Activated CD8-positive, alpha-beta T cell treated with anti-CD3 and anti-CD28 coated beads, Interleukin-2, amount 10 ng/mL, durations not matched to agents 7 days and 5 days (primary cell): ENCODE results near the gene HACD3. TPM values are rescaled to one million over a fixed set of nuclear protein-coding genes. Genes with fewer than 3 reads are reported as not detected.
"Not testable (repeated sequence)": the region's sequence is repeated elsewhere in the genome, so short reads cannot be mapped to it uniquely, and the experiment has no call there.

ENCODE experiments used
- ATAC-seq: fragments of 150-1000 bp; cut with Tn5 transposase; one replicate; pipeline ENCODE4 v1.10.0; 2021; ENCODE audit warnings: moderate library complexity
- CTCF ChIA-PET: fragments of 350-600 bp; sonication (Branson Sonifier 250); formaldehyde crosslinking; loops from one replicate; lab custom pipeline; 2021; ENCODE audit warnings: antibody characterized with exemption; lab: Charles Lee
- POLR2A ChIA-PET: fragments of 350-600 bp; sonication (Branson Sonifier 250); formaldehyde crosslinking; loops from one replicate; lab custom pipeline; 2021; ENCODE audit warnings: antibody characterized with exemption; lab: Charles Lee
- DNase-seq: peaks from one replicate; pipeline ENCODE4 v3.0.0-alpha.2; 2020
- H3K27ac Mint-ChIP-seq: one replicate; pipeline ENCODE4 v1.8.0; 2021; ENCODE audit warnings: mild to moderate bottlenecking, mixed read lengths
- H3K27me3 Mint-ChIP-seq: one replicate; pipeline ENCODE4 v1.8.0; 2021; ENCODE audit warnings: low read depth, mixed read lengths
- H3K36me3 Mint-ChIP-seq: one replicate; pipeline ENCODE4 v1.8.0; 2021; ENCODE audit warnings: low read depth, mixed read lengths
- H3K4me1 Mint-ChIP-seq: one replicate; pipeline ENCODE4 v1.8.0; 2021; ENCODE audit warnings: low read depth, mixed read lengths
- H3K4me3 Mint-ChIP-seq: one replicate; pipeline ENCODE4 v1.8.0; 2021; ENCODE audit warnings: mild to moderate bottlenecking, mixed read lengths
- H3K9me3 Mint-ChIP-seq: one replicate; pipeline ENCODE4 v1.8.0; 2022; ENCODE audit warnings: mixed read lengths; ENCODE audit not compliant: insufficient read depth
- total RNA-seq, 2 experiments: library from RNA; stranded (reverse); gene quantifications; one replicate each; pipeline ENCODE4 v1.2.3, GENCODE V29; 2021

The HACD3 gene
- total RNA-seq, 2 experiments from 2014 or later: 34.8 to 36.5 TPM

GRCh38 chr15:65550681-65551098 lies 20.4 kb downstream of the HACD3 start:
- H3K27ac Mint-ChIP-seq: peak overlapping the region; percentile 54
- ATAC-seq (no peak), DNase-seq (no peak)
- no peaks in the 10 kb centered on the region for H3K27me3 Mint-ChIP-seq
- peaks cover 10% of the 10 kb centered on the region for H3K4me1 Mint-ChIP-seq
- CTCF ChIA-PET: interaction anchor here (1.5 to 1.7 kb wide), 2 partner anchors 10 to 60 kb away, joined by 4 to 7 read pairs; partner anchors contain the start of gene INTS14
- peaks cover 12% of the 10 kb centered on the region for H3K36me3 Mint-ChIP-seq
- POLR2A ChIA-PET: no interaction called here
- no peaks in the 10 kb centered on the region for H3K9me3 Mint-ChIP-seq
- no peak overlapping the region for H3K4me3 Mint-ChIP-seq

GRCh38 chr15:65551183-65551582 lies 20.9 kb downstream of the HACD3 start:
- Mint-ChIP-seq H3K4me1 (peaks cover 10% of the 10 kb centered on the region), H3K9me3 (no peaks in the 10 kb centered on the region), H3K36me3 (peaks cover 13% of the 10 kb centered on the region), H3K27ac (no peak overlapping the region), H3K27me3 (no peaks in the 10 kb centered on the region), H3K4me3 (no peak overlapping the region)
- CTCF ChIA-PET: interaction anchor here (1.5 to 1.7 kb wide), 2 partner anchors 10 to 59 kb away, joined by 4 to 7 read pairs; partner anchors contain the start of gene INTS14
- no peak for ATAC-seq
- POLR2A ChIA-PET: no interaction called here
- no peak for DNase-seq

GRCh38 chr15:65552851-65553250 lies 22.6 kb downstream of the HACD3 start:
- ATAC-seq, H3K9me3 Mint-ChIP-seq, H3K4me3 Mint-ChIP-seq, CTCF ChIA-PET, DNase-seq, POLR2A ChIA-PET, H3K27me3 Mint-ChIP-seq, H3K27ac Mint-ChIP-seq: not testable (repeated sequence)
- Mint-ChIP-seq H3K36me3 (peaks cover 21% of the 10 kb centered on the region), H3K4me1 (peaks cover 10% of the 10 kb centered on the region)

- H3K36me3 Mint-ChIP-seq: peaks cover 26% of the 10 kb centered on the region
- no peak overlapping the region for H3K4me3 Mint-ChIP-seq
- no peaks in the 10 kb centered on the region for H3K9me3 Mint-ChIP-seq
- DNase-seq (no peak), ATAC-seq (no peak)
- CTCF ChIA-PET: interaction anchor here (1.9 kb wide), 1 partner anchor 10 kb away, joined by 4 read pairs; no protein-coding TSS in a partner anchor
- POLR2A ChIA-PET: no interaction called here
- H3K27me3 Mint-ChIP-seq: no peaks in the 10 kb centered on the region
- H3K4me1 Mint-ChIP-seq: peaks cover 10% of the 10 kb centered on the region
- H3K27ac Mint-ChIP-seq: no peak overlapping the region
These were observed 23.4 kb downstream of the HACD3 start for GRCh38 chr15:65553691-65554090.

- no peak overlapping the region for H3K4me3 Mint-ChIP-seq
- POLR2A ChIA-PET: no interaction called here
- CTCF ChIA-PET: no interaction called here
- DNase-seq (no peak), ATAC-seq (no peak)
- H3K27me3 Mint-ChIP-seq: no peaks in the 10 kb centered on the region
- no peaks in the 10 kb centered on the region for H3K9me3 Mint-ChIP-seq
- H3K4me1 Mint-ChIP-seq: no peaks in the 10 kb centered on the region
- peaks cover 39% of the 10 kb centered on the region for H3K36me3 Mint-ChIP-seq
- no peak overlapping the region for H3K27ac Mint-ChIP-seq
These were observed 26.4 kb downstream of the HACD3 start for GRCh38 chr15:65556622-65557021.

- POLR2A ChIA-PET: no interaction called here
- H3K27ac Mint-ChIP-seq: no peak overlapping the region
- no peak for ATAC-seq
These were observed 28.1 kb downstream of the HACD3 start for GRCh38 chr15:65558336-65558735.

GRCh38 chr15:65558997-65559760 lies 28.9 kb downstream of the HACD3 start:
- H3K27ac Mint-ChIP-seq: no peak overlapping the region
- POLR2A ChIA-PET: no interaction called here
- no peak for ATAC-seq

More at GRCh38 chr15:65558336-65558735, 28.1 kb downstream of the HACD3 start:
- no peaks in the 10 kb centered on the region for H3K4me1 Mint-ChIP-seq
- H3K9me3 Mint-ChIP-seq: no peaks in the 10 kb centered on the region
- H3K4me3 Mint-ChIP-seq: no peak overlapping the region
- peaks cover 46% of the 10 kb centered on the region for H3K36me3 Mint-ChIP-seq
- CTCF ChIA-PET: no interaction called here
- no peak for DNase-seq
- H3K27me3 Mint-ChIP-seq: no peaks in the 10 kb centered on the region

GRCh38 chr15:65559941-65560340 lies 29.7 kb downstream of the HACD3 start:
- ATAC-seq (no peak), DNase-seq (no peak)
- peaks cover 53% of the 10 kb centered on the region for H3K36me3 Mint-ChIP-seq
- no peak overlapping the region for H3K4me3 Mint-ChIP-seq
- no peaks in the 10 kb centered on the region for H3K4me1 Mint-ChIP-seq
- CTCF ChIA-PET: no interaction called here
- no peaks in the 10 kb centered on the region for H3K27me3 Mint-ChIP-seq
- H3K9me3 Mint-ChIP-seq: no peaks in the 10 kb centered on the region
- POLR2A ChIA-PET: no interaction called here
- H3K27ac Mint-ChIP-seq: peak overlapping the region; percentile 8

More at GRCh38 chr15:65558997-65559760, 28.9 kb downstream of the HACD3 start:
- H3K27me3 Mint-ChIP-seq: no peaks in the 10 kb centered on the region
- H3K36me3 Mint-ChIP-seq: peaks cover 47% of the 10 kb centered on the region
- CTCF ChIA-PET: no interaction called here
- no peak for DNase-seq
- H3K4me3 Mint-ChIP-seq: no peak overlapping the region
- no peaks in the 10 kb centered on the region for H3K9me3 Mint-ChIP-seq
- H3K4me1 Mint-ChIP-seq: no peaks in the 10 kb centered on the region

- H3K36me3 Mint-ChIP-seq: peaks cover 58% of the 10 kb centered on the region
- ChIA-PET CTCF (interaction anchor here (1.3 kb wide), 1 partner anchor 12 kb away, joined by 4 read pairs; no protein-coding TSS in a partner anchor), POLR2A (no interaction called here)
- H3K4me1 Mint-ChIP-seq: no peaks in the 10 kb centered on the region
- ATAC-seq: no peak
- no peak overlapping the region for H3K4me3 Mint-ChIP-seq
- DNase-seq: no peak
- no peak overlapping the region for H3K27ac Mint-ChIP-seq
- H3K27me3 Mint-ChIP-seq: no peaks in the 10 kb centered on the region
- no peaks in the 10 kb centered on the region for H3K9me3 Mint-ChIP-seq
These were observed 31.7 kb downstream of the HACD3 start for GRCh38 chr15:65561934-65562333.

GRCh38 chr15:65569728-65570127 lies 39.5 kb downstream of the HACD3 start:
- POLR2A ChIA-PET: no interaction called here
- Mint-ChIP-seq H3K27ac (no peak overlapping the region), H3K4me3 (no peak overlapping the region), H3K36me3 (peaks cover 39% of the 10 kb centered on the region), H3K27me3 (no peaks in the 10 kb centered on the region), H3K9me3 (no peaks in the 10 kb centered on the region), H3K4me1 (peaks cover 3% of the 10 kb centered on the region)
- ATAC-seq (no peak), DNase-seq (no peak)
- CTCF ChIA-PET: no interaction called here

- peaks cover 27% of the 10 kb centered on the region for H3K36me3 Mint-ChIP-seq
- POLR2A ChIA-PET: no interaction called here
- H3K27ac Mint-ChIP-seq: no peak overlapping the region
- no peaks in the 10 kb centered on the region for H3K27me3 Mint-ChIP-seq
- CTCF ChIA-PET: interaction anchor here (0.8 kb wide), 1 partner anchor 9 kb away, joined by 3 read pairs; no protein-coding TSS in a partner anchor
- H3K4me1 Mint-ChIP-seq: peaks cover 3% of the 10 kb centered on the region
- no peak overlapping the region for H3K4me3 Mint-ChIP-seq
- no peaks in the 10 kb centered on the region for H3K9me3 Mint-ChIP-seq
- ATAC-seq (no peak), DNase-seq (no peak)
These were observed 41.7 kb downstream of the HACD3 start for GRCh38 chr15:65571971-65572370.

- POLR2A ChIA-PET: no interaction called here
- Mint-ChIP-seq H3K9me3 (no peaks in the 10 kb centered on the region), H3K27me3 (no peaks in the 10 kb centered on the region), H3K27ac (no peak overlapping the region), H3K4me3 (no peak overlapping the region), H3K4me1 (peaks cover 11% of the 10 kb centered on the region), H3K36me3 (peaks cover 47% of the 10 kb centered on the region)
- CTCF ChIA-PET: interaction anchor here (1.0 kb wide), 1 partner anchor 9 kb away, joined by 4 read pairs; no protein-coding TSS in a partner anchor
- ATAC-seq: no peak
- DNase-seq: no peak
These were observed 46.4 kb downstream of the HACD3 start for GRCh38 chr15:65576664-65577063.
